Gastroesophageal sphincter (tissue), 4 donors: ENCODE measurements around the gene CPED1. TPM values are rescaled to one million over a fixed set of nuclear protein-coding genes. Genes with fewer than 3 reads are reported as not detected.

ENCODE experiments used
- ATAC-seq: fragments of 150-250 bp; one replicate; pipeline ENCODE4 v1.9.1; 2016; ENCODE audit warnings: mild to moderate bottlenecking, moderate library complexity
- H3K27ac ChIP-seq, 4 donors: fragments of 200-600 bp; sonication (generic) in 3 of 4; 1 replicate in 3 of 4; 2 replicates in 1 of 4; pipeline ENCODE4 v1.5.1; 2016 to 2019
- H3K27me3 ChIP-seq: fragments of 200-600 bp; sonication (generic); one replicate; pipeline ENCODE4 v1.5.1; 2019
- H3K36me3 ChIP-seq, 2 donors: fragments of 200-600 bp; sonication (generic); one replicate each; pipeline ENCODE4 v1.5.1; 2019; ENCODE audit warnings: control low read depth in 1 of 2
- H3K4me1 ChIP-seq, 3 donors: fragments of 200-600 bp; sonication (generic); 1 replicate in 2 of 3; 2 replicates in 1 of 3; pipeline ENCODE4 v1.5.1; 2016 to 2019; ENCODE audit warnings: control low read depth in 2 of 3
- H3K4me3 ChIP-seq, 2 donors: fragments of 200-600 bp; sonication (generic); one replicate each; pipeline ENCODE4 v1.5.1; 2019; ENCODE audit warnings: mild to moderate bottlenecking in 1 of 2, moderate library complexity in 1 of 2
- H3K9me3 ChIP-seq, 3 donors: fragments of 200-600 bp; sonication (generic); one replicate each; pipeline ENCODE4 v1.5.1; 2017 to 2019; ENCODE audit warnings: control low read depth in 2 of 3
- EP300 ChIP-seq: sonication (generic); formaldehyde crosslinking; IDR thresholded peaks from one replicate; pipeline ENCODE4 v1.6.1; 2017; ENCODE audit warnings: antibody characterized with exemption, mild to moderate bottlenecking
- POLR2A ChIP-seq, 2 donors: fragments of 450-650 bp; IDR thresholded peaks; one replicate each; pipeline ENCODE4 v1.6.1; 2017; ENCODE audit warnings: antibody characterized with exemption in 2 of 2, mild to moderate bottlenecking in 2 of 2, moderate library complexity in 1 of 2
- POLR2AphosphoS5 ChIP-seq: sonication (generic); formaldehyde crosslinking; IDR thresholded peaks from one replicate; pipeline ENCODE4 v1.6.1; 2017; ENCODE audit warnings: antibody characterized with exemption
- WGBS, 2 donors: methylation state at CpG; one replicate each; pipeline ENCODE4 v1.1.5; 2018; ENCODE audit warnings: low coverage in 1 of 2; 5-methylcytosine and 5-hydroxymethylcytosine counted together
- total RNA-seq, 4 donors: library from RNA; depleted of rRNA; stranded (reverse); fragments of >200 nt; gene quantifications; one replicate each; pipeline ENCODE4 v1.1.0, GENCODE V29; 2016
- TF ChIP-seq, protein P1 (sequence below), 4 experiments: fragments of 200-600 bp in 2 of 4; fragments of 450-650 bp in 2 of 4; sonication (generic) in 1 of 4; IDR thresholded peaks; one replicate each; pipeline ENCODE4 v1.5.1; 2017 to 2019; ENCODE audit warnings: antibody characterized with exemption in 4 of 4, mild to moderate bottlenecking in 2 of 4, moderate library complexity in 2 of 4

The CPED1 gene
- total RNA-seq, 4 donors from 2014 or later = 35.1 to 97.7 (median 60.5) TPM

DNA sequence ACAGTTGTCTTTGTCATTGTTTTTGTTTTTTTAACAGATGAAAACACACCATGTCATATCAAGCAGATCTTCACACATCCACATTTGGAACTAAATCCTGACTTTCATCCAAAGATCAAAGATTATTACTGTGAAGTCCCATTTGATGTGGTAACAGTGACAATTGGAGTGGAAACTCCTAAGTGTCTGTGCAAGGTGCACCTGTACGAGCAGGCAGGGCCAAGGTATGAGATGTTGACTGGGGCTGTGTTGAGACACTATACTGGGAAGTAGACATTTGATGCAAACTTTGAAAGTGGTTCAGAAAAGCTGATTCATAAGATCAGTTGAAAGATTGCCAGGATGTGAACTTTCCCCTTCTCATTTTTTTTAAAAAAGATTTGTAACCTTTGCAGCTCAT, 152.3 kb downstream of the CPED1 start:
- WGBS, 2 donors = 88 to 100% methylated on average over 1 of the region's 1 CpG
- TF ChIP-seq EP300 (no peak), POLR2AphosphoS5 (no peak), POLR2A (IDR thresholded peaks at IDR 0.05) (no peak)
- TF ChIP-seq, protein P1, sequence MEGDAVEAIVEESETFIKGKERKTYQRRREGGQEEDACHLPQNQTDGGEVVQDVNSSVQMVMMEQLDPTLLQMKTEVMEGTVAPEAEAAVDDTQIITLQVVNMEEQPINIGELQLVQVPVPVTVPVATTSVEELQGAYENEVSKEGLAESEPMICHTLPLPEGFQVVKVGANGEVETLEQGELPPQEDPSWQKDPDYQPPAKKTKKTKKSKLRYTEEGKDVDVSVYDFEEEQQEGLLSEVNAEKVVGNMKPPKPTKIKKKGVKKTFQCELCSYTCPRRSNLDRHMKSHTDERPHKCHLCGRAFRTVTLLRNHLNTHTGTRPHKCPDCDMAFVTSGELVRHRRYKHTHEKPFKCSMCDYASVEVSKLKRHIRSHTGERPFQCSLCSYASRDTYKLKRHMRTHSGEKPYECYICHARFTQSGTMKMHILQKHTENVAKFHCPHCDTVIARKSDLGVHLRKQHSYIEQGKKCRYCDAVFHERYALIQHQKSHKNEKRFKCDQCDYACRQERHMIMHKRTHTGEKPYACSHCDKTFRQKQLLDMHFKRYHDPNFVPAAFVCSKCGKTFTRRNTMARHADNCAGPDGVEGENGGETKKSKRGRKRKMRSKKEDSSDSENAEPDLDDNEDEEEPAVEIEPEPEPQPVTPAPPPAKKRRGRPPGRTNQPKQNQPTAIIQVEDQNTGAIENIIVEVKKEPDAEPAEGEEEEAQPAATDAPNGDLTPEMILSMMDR (IDR thresholded peaks at IDR 0.05) = no peak

DNA sequence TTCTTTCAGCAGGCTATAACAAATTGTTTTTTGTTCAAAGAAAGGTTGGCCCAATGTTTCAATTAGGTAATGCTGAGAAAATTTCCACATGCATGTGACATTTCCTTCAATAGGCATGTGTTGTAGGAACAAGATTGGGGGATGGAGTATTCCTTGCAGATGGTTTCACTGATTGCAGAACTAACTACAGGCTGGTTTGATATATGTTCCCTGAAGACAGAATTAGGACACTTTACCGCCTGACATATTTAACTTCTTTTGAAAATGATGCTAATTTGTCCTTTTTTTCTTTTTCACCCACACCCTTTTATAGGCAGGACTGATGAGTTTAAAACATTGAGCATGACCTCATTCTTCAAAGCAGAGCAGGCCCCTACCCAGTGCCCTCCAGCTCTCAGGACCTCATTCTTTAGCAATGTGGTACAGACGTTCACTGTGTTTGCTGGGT, 163.3 kb downstream of the CPED1 start:
- Histone ChIP-seq H3K36me3 (peaks cover 0 to 15% of the 10 kb centered on the region in 2 donors), H3K27ac (no peak overlapping the region), H3K4me3 (no peak overlapping the region), H3K4me1 (no peaks in the 10 kb centered on the region), H3K27me3 (no peaks in the 10 kb centered on the region), H3K9me3 (no peaks in the 10 kb centered on the region)
- ATAC-seq = no peak
- WGBS, 2 donors = 58 to 61% methylated on average over 2 of the region's 2 CpGs
- no peak for TF ChIP-seq EP300
- TF ChIP-seq POLR2AphosphoS5 = no peak
- TF ChIP-seq, protein P1 (IDR thresholded peaks at IDR 0.05) = no peak
- TF ChIP-seq POLR2A (IDR thresholded peaks at IDR 0.05) = no peak

More for the DNA sequence above, 152.3 kb downstream of the CPED1 start:
- Histone ChIP-seq H3K27ac (no peak overlapping the region), H3K36me3 (peaks cover 0 to 57% of the 10 kb centered on the region in 2 donors), H3K27me3 (no peaks in the 10 kb centered on the region), H3K9me3 (no peaks in the 10 kb centered on the region), H3K4me1 (no peaks in the 10 kb centered on the region), H3K4me3 (no peak overlapping the region)
- ATAC-seq = no peak

DNA sequence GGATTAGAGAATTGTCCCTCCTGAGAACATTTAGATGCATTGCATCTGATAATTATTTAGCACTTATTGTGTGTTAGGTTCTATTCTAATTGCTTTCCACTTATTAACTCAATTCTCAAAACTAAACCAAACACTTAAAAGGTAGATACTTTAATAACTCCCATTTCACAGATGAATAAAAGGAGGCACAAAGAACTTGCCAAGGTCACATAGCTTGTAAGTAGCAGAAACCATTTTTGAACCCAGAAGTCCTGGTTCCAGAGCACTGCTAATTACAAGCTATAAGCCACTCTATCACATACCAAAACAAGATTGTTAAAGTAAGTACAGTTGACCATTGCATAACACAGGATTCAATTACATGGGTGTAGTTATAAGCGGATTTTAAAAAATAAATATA, 164.9 kb downstream of the CPED1 start:
- H3K27ac ChIP-seq = no peak overlapping the region
- WGBS, 2 donors = 88 to 100% methylated on average over 1 of the region's 1 CpG
- no peak overlapping the region for H3K4me3 ChIP-seq
- H3K9me3 ChIP-seq = no peaks in the 10 kb centered on the region
- no peaks in the 10 kb centered on the region for H3K27me3 ChIP-seq
- TF ChIP-seq EP300 (no peak), POLR2AphosphoS5 (no peak), POLR2A (IDR thresholded peaks at IDR 0.05) (no peak)
- TF ChIP-seq, protein P1 (IDR thresholded peaks at IDR 0.05) = no peak
- no peaks in the 10 kb centered on the region for H3K4me1 ChIP-seq
- no peak for ATAC-seq
- peaks cover 0 to 15% of the 10 kb centered on the region in 2 donors for H3K36me3 ChIP-seq

DNA sequence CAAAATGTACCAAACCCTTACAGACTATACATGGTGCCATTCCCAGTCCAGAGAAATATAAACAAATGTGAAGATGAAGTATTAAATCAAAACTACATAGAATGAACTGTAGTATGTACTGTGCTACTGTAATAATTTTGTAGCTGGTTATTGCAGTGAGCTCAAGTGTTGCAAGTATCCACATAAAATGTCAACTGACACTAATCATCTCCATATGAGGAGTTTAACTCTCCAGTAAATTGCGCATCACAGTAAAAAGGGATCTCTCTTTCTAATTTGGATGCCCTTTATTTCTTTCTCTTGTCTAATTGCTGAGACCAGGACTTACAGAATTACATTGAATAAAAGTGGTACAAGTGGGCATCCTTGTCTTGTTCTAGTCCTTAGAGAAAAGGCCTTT, 165.5 kb downstream of the CPED1 start:
- H3K4me1 ChIP-seq = no peaks in the 10 kb centered on the region
- H3K36me3 ChIP-seq = peaks cover 0 to 12% of the 10 kb centered on the region in 2 donors
- no peaks in the 10 kb centered on the region for H3K27me3 ChIP-seq
- H3K4me3 ChIP-seq = no peak overlapping the region
- H3K27ac ChIP-seq = no peak overlapping the region
- H3K9me3 ChIP-seq = no peaks in the 10 kb centered on the region
- 86 to 87% methylated on average over 1 of the region's 1 CpG for WGBS, 2 donors
- TF ChIP-seq, protein P1 (IDR thresholded peaks at IDR 0.05) = no peak
- no peak for TF ChIP-seq POLR2AphosphoS5
- TF ChIP-seq EP300 = no peak
- no peak for TF ChIP-seq POLR2A (IDR thresholded peaks at IDR 0.05)
- ATAC-seq = no peak

DNA sequence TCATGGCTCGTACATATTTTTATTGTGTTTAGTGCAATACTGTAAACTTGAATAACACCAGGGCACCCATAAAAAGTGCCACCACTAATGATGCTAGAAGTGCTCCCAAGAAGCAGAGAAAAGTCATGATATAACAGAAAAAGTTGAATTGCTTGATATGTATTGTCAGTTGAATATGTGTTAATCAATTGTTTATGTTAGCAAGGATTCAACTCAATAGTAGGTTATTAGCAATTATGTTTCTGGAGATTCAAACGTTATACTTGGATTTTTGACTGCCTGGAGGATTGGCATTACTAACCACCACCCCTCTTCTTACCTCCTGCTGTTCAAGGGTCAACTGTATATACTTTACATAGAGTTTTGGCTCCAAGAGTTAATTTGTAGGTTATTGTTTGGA, 168.3 kb downstream of the CPED1 start:
- Histone ChIP-seq H3K9me3 (no peaks in the 10 kb centered on the region), H3K4me1 (no peaks in the 10 kb centered on the region), H3K27me3 (no peaks in the 10 kb centered on the region), H3K36me3 (no peaks in the 10 kb centered on the region), H3K27ac (no peak overlapping the region), H3K4me3 (no peak overlapping the region)
- no peak for ATAC-seq
- WGBS, 2 donors = 62 to 65% methylated on average over 2 of the region's 2 CpGs
- no peak for TF ChIP-seq EP300
- no peak for TF ChIP-seq POLR2AphosphoS5
- no peak for TF ChIP-seq POLR2A (IDR thresholded peaks at IDR 0.05)
- TF ChIP-seq, protein P1 (IDR thresholded peaks at IDR 0.05) = no peak
